Fibroblast of lung (primary cell): ENCODE measurements around the gene TOGARAM2. TPM values are rescaled to one million over a fixed set of nuclear protein-coding genes. Genes with fewer than 3 reads are reported as not detected.

Experiments
- DNase-seq, 2 donors: peaks; one replicate each; pipeline versions ENCODE4 v3.0.0 to v3.0.0-alpha.2; 2010; ENCODE audit warnings: low read depth in 2 of 2
- H2AFZ ChIP-seq: 2 replicates; pipeline ENCODE4 v1.5.1; 2012; ENCODE audit warnings: low read length, control low read depth, inconsistent platforms
- H3K27ac ChIP-seq: 2 replicates; pipeline ENCODE4 v1.5.1; 2011; ENCODE audit warnings: low read length, control low read depth; ENCODE audit not compliant: insufficient read depth
- H3K27me3 ChIP-seq: 2 replicates; pipeline ENCODE4 v1.5.1; 2011; ENCODE audit warnings: mild to moderate bottlenecking, low read length; ENCODE audit not compliant: control insufficient read depth, insufficient read depth
- H3K36me3 ChIP-seq: 2 replicates; pipeline ENCODE4 v1.5.1; 2011; ENCODE audit warnings: low read length; ENCODE audit not compliant: control insufficient read depth, insufficient read depth
- H3K4me1 ChIP-seq: 2 replicates; pipeline ENCODE4 v1.5.1; 2011; ENCODE audit warnings: low read length; ENCODE audit not compliant: control insufficient read depth, insufficient read depth; ENCODE audit errors: extremely low read depth
- H3K4me2 ChIP-seq: 2 replicates; pipeline ENCODE4 v1.5.1; 2011; ENCODE audit warnings: low read length, control low read depth; ENCODE audit not compliant: insufficient read depth; ENCODE audit errors: extremely low read depth
- H3K4me3 ChIP-seq, 4 experiments: fragments of 200-600 bp in 1 of 4; sonication (generic) in 1 of 4; replicated peaks in 1 of 4; 2 replicates each; pipeline ENCODE4 v1.5.1; 2011 to 2016; ENCODE audit warnings: low read length in 4 of 4, low read depth in 3 of 4, mild to moderate bottlenecking in 3 of 4, control low read depth in 2 of 4, inconsistent platforms in 1 of 4, mixed read lengths in 1 of 4; ENCODE audit not compliant: insufficient read depth in 1 of 4; ENCODE audit errors: control extremely low read depth in 1 of 4
- H3K79me2 ChIP-seq: 2 replicates; pipeline ENCODE4 v1.5.1; 2012; ENCODE audit warnings: mild to moderate bottlenecking, low read length, inconsistent platforms; ENCODE audit not compliant: control insufficient read depth, insufficient read depth
- H3K9ac ChIP-seq: 2 replicates; pipeline ENCODE4 v1.5.1; 2011; ENCODE audit warnings: mild to moderate bottlenecking, low read length, control low read depth; ENCODE audit not compliant: insufficient read depth
- H3K9me3 ChIP-seq: 2 replicates; pipeline ENCODE4 v1.5.1; 2012; ENCODE audit warnings: low read depth, low read length; ENCODE audit not compliant: control insufficient read depth, insufficient read depth
- H4K20me1 ChIP-seq: 2 replicates; pipeline ENCODE4 v1.5.1; 2011; ENCODE audit warnings: low read length; ENCODE audit not compliant: control insufficient read depth, insufficient read depth; ENCODE audit errors: extremely low read depth
- EZH2 ChIP-seq: IDR thresholded peaks from 2 replicates; pipeline ENCODE4 v1.5.1; 2012; ENCODE audit warnings: low read length, control low read depth, mild to moderate bottlenecking; ENCODE audit errors: missing control alignments
- polyA plus RNA-seq, 2 donors: library from polyadenylated mRNA; depleted of rRNA in 1 of 2; stranded (reverse) in 1 of 2; unstranded in 1 of 2; fragments of >200 nt; gene quantifications; 2 replicates each; pipeline ENCODE4 v1.2.1, GENCODE V29; 2011 to 2012; ENCODE audit warnings: missing spikeins in 1 of 2
- total RNA-seq: library from RNA; depleted of rRNA; stranded (reverse); fragments of >200 nt; gene quantifications from 2 replicates; pipeline ENCODE4 v1.2.1, GENCODE V29; 2014
- TF ChIP-seq, protein P1 (sequence below), 2 donors: IDR thresholded peaks in 1 of 2; conservative IDR thresholded peaks in 1 of 2; 1 replicate in 1 of 2; 2 replicates in 1 of 2; pipeline ENCODE4 v1.5.1; 2011 to 2012; ENCODE audit warnings: low read length in 2 of 2, control low read depth in 1 of 2, inconsistent platforms in 1 of 2, low read depth in 1 of 2, mild to moderate bottlenecking in 1 of 2

TOGARAM2 gene
- total and polyA plus RNA-seq, 2 donors (not counting 1 experiment from before 2014, with no cell fraction given), result 0.15 to 0.33 TPM

- no peak for DNase-seq
- Histone ChIP-seq H3K79me2 (no peaks in the 10 kb centered on the region), H3K36me3 (no peaks in the 10 kb centered on the region), H4K20me1 (no peaks in the 10 kb centered on the region), H3K4me2 (no peak overlapping the region), H3K9ac (no peak overlapping the region), H3K4me1 (no peaks in the 10 kb centered on the region), H3K9me3 (no peaks in the 10 kb centered on the region), H3K27me3 (no peaks in the 10 kb centered on the region), H2AFZ (no peak overlapping the region), H3K27ac (no peak overlapping the region), H3K4me3 (no peak overlapping the region)
- TF ChIP-seq EZH2, result no peak
- TF ChIP-seq, protein P1, sequence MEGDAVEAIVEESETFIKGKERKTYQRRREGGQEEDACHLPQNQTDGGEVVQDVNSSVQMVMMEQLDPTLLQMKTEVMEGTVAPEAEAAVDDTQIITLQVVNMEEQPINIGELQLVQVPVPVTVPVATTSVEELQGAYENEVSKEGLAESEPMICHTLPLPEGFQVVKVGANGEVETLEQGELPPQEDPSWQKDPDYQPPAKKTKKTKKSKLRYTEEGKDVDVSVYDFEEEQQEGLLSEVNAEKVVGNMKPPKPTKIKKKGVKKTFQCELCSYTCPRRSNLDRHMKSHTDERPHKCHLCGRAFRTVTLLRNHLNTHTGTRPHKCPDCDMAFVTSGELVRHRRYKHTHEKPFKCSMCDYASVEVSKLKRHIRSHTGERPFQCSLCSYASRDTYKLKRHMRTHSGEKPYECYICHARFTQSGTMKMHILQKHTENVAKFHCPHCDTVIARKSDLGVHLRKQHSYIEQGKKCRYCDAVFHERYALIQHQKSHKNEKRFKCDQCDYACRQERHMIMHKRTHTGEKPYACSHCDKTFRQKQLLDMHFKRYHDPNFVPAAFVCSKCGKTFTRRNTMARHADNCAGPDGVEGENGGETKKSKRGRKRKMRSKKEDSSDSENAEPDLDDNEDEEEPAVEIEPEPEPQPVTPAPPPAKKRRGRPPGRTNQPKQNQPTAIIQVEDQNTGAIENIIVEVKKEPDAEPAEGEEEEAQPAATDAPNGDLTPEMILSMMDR (conservative IDR thresholded peaks at IDR 0.05 in 1 of 2, IDR thresholded peaks at IDR 0.05 in 1 of 2; ENCODE audit: low read depth in 1 of 2, low read length in 2 of 2), result no peak
These were observed 59.5 kb downstream of the TOGARAM2 start for GRCh38 chr2:29040552-29040951.

DNA sequence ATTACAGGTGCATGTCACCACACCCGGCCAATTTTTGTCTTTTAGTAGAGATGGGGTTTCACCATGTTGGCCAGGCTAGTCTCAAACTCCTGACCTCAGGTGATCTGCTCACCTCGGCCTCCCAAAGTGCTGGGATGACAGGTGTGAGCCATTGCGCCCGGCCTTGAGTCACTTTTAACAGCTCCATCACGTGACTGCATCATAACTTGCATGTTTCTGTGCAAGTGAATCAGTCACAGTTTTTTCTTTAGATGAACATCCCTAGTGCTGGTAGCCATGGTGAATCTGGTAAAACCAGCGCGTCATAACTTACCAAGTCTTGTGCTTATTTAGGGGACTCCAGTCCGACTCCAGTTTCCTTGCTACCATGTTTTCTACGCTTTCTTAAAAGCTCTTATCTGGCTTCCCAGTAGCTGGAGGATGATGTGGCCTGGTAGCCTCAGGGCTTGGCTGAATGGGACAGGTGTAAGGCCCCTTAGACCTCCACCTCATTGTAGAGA lies 60.1 kb downstream of the TOGARAM2 start:
- TF ChIP-seq EZH2, result no peak
- TF ChIP-seq, protein P1 (conservative IDR thresholded peaks at IDR 0.05 in 1 of 2, IDR thresholded peaks at IDR 0.05 in 1 of 2; ENCODE audit: low read depth in 1 of 2, low read length in 2 of 2), result no peak
- Histone ChIP-seq H3K36me3 (no peaks in the 10 kb centered on the region), H2AFZ (no peak overlapping the region), H3K4me1 (no peaks in the 10 kb centered on the region), H3K9me3 (no peaks in the 10 kb centered on the region), H3K4me2 (no peak overlapping the region), H3K79me2 (no peaks in the 10 kb centered on the region), H4K20me1 (no peaks in the 10 kb centered on the region), H3K9ac (no peak overlapping the region), H3K27ac (no peak overlapping the region), H3K4me3 (no peak overlapping the region), H3K27me3 (no peaks in the 10 kb centered on the region)
- no peak for DNase-seq

GRCh38 chr2:29042561-29043075 lies 61.5 kb downstream of the TOGARAM2 start:
- Histone ChIP-seq H3K36me3 (no peaks in the 10 kb centered on the region), H3K9ac (no peak overlapping the region), H3K27me3 (no peaks in the 10 kb centered on the region), H4K20me1 (no peaks in the 10 kb centered on the region), H3K9me3 (no peaks in the 10 kb centered on the region), H3K4me2 (peak overlapping the region; percentile 9), H3K4me3 (no peak overlapping the region), H3K27ac (no peak overlapping the region), H3K79me2 (no peaks in the 10 kb centered on the region), H3K4me1 (no peaks in the 10 kb centered on the region), H2AFZ (peak overlapping the region; percentile 31)
- TF ChIP-seq, protein P1 (conservative IDR thresholded peaks at IDR 0.05 in 1 of 2, IDR thresholded peaks at IDR 0.05 in 1 of 2; ENCODE audit: low read depth in 1 of 2, low read length in 2 of 2), result no peak
- TF ChIP-seq EZH2, result no peak
- peak; percentile 40 to 70 for DNase-seq
